ENCODE measurements around the gene CFAP410.

GRCh38 chr21:44328242-44328895 is 10.8 kb downstream of the CFAP410 start:
- no peak for TF ChIP-seq CTCF (conservative IDR thresholded peaks at IDR 0.05; ENCODE audit: low read length)
- no peak for TF ChIP-seq EZH2phosphoT487 (IDR thresholded peaks at IDR 0.05; ENCODE audit: borderline replicate concordance, low read depth, low read length)

Data from OCI-LY7 (cell line).